TTC549 (cell line): ENCODE data around the gene PRKCE.
"Not testable (repeated sequence)": the region's sequence is repeated elsewhere in the genome, so short reads cannot be mapped to it uniquely, and the experiment has no call there.

ENCODE experiments used
- FAIRE-seq: peaks from 2 replicates; lab custom pipeline; 2012; peaks lifted over from hg19 to GRCh38; lab: Jason Lieb, UNC

The PRKCE gene

GRCh38 chr2:46200100-46200690 lies 548.7 kb downstream of the PRKCE start:
- FAIRE-seq, result no peak

- no peak for FAIRE-seq
Measured at GRCh38 chr2:46200861-46201605, 549.6 kb downstream of the PRKCE start.

GRCh38 chr2:46202453-46202852 lies 551.0 kb downstream of the PRKCE start:
- no peak for FAIRE-seq

GRCh38 chr2:46202987-46203386 lies 551.5 kb downstream of the PRKCE start:
- FAIRE-seq, result no peak

GRCh38 chr2:46203636-46204035 lies 552.2 kb downstream of the PRKCE start:
- not testable (repeated sequence) for FAIRE-seq

- FAIRE-seq, result no peak
Measured at GRCh38 chr2:46207591-46207990, 556.1 kb downstream of the PRKCE start.

- FAIRE-seq, result no peak
Measured at GRCh38 chr2:46208766-46209165, 557.3 kb downstream of the PRKCE start.

- peak; percentile 23 for FAIRE-seq
Measured at GRCh38 chr2:46210063-46210462, 558.6 kb downstream of the PRKCE start.

- no peak for FAIRE-seq
Measured at GRCh38 chr2:46211461-46211860, 560.0 kb downstream of the PRKCE start.

- FAIRE-seq, result no peak
Measured at GRCh38 chr2:46213906-46214305, 562.4 kb downstream of the PRKCE start.

- FAIRE-seq, result no peak
Measured at GRCh38 chr2:46216213-46216612, 564.7 kb downstream of the PRKCE start.

- not testable (repeated sequence) for FAIRE-seq
Measured at GRCh38 chr2:46223514-46223913, 572.0 kb downstream of the PRKCE start.

- FAIRE-seq, result no peak
Measured at GRCh38 chr2:46225150-46225625, 573.7 kb downstream of the PRKCE start.

- FAIRE-seq, result no peak
Measured at GRCh38 chr2:46225730-46226129, 574.3 kb downstream of the PRKCE start.

- no peak for FAIRE-seq
Measured at GRCh38 chr2:46226620-46227019, 575.1 kb downstream of the PRKCE start.

GRCh38 chr2:46227022-46227421 lies 575.5 kb downstream of the PRKCE start:
- FAIRE-seq, result no peak

- FAIRE-seq, result no peak
Measured at GRCh38 chr2:46227674-46228289, 576.3 kb downstream of the PRKCE start.

GRCh38 chr2:46229134-46230063 lies 577.9 kb downstream of the PRKCE start:
- no peak for FAIRE-seq

- FAIRE-seq, result no peak
Measured at GRCh38 chr2:46230115-46230571, 578.7 kb downstream of the PRKCE start.

- FAIRE-seq, result no peak
Measured at GRCh38 chr2:46230677-46231425, 579.4 kb downstream of the PRKCE start.

- FAIRE-seq, result no peak
Measured at GRCh38 chr2:46231721-46232120, 580.2 kb downstream of the PRKCE start.
